ENCODE results near the gene TFAM. TPM values are rescaled to one million over a fixed set of nuclear protein-coding genes. Genes with fewer than 3 reads are reported as not detected.

The TFAM gene
- total RNA-seq, 1 donor from 2014 or later: 33.2 TPM

- intact Hi-C loops (cut with micrococcal nuclease): no loop called here
- DNase-seq (no peak), ATAC-seq (no peak)
Observed at GRCh38 chr10:58367069-58367468, 18.1 kb upstream of the TFAM start.

DNA sequence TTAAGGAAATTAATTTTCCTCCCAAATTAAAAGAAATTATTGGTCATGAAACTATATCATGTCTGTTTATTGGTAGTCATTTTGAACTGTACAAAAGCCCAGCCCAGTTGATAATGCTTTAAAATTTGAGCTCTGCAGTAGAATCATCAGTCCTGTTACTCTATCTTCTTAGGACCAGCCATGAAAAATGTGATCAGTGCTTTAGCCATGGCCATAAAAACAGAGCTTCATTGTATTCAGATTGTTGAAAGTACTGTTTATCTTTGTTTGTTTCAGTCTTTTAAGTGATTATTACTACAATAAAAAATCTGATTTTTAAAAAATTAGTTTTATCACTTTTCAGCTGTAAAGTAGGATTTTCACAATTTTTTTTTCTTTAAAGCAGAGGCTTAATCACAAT, 13.7 kb upstream of the TFAM start:
- ATAC-seq (no peak), DNase-seq (no peak)
- intact Hi-C loops (cut with micrococcal nuclease): no loop called here

GRCh38 chr10:58372607-58373441, 12.4 kb upstream of the TFAM start:
- ATAC-seq (peak; percentile 61), DNase-seq (no peak)
- intact Hi-C loops (cut with micrococcal nuclease): no loop called here

DNA sequence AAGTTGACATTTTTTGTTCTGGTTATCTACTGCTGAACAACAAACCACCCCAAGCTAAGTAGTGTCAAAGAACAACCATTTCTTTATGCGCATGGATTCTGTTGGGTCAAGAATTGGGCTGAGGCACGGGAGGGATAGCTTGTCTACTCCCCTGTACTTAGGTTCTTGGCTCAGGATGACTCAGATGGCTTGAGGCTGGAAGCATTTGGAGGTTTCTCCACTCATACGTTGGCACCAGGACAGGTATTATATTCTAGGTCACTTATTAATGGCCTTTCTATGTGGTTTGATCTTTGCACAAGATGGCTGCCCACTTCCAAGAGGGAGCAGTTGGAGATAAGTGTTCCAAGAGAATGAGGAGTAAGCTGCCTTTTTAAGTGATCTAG, 11.8 kb upstream of the TFAM start:
- ATAC-seq: peak; percentile 47
- intact Hi-C loops (cut with micrococcal nuclease): no loop called here

DNA sequence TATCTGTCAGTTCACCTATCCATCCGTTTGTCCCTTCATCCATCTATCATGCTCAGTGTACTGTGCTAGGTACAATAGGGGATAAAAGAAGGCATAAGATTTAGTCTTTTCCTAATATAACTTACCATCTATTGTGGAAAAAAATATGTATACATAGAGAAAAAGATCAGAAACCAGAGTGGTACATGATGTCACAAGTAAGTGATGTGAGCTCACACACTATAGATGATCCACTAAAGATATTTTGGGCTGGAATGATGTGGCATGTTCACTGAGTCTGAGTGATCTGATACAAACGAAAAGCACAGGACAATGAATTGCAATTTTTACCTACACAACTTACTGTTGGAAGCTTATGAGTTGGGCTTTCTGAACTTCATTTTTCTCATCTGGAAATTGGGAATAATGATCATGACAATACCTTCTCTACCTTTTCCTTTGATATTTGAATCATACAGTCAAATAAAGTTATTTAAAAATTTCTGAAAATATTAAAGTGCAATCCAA, 2.7 kb upstream of the TFAM start:
- ATAC-seq (no peak), DNase-seq (no peak)
- intact Hi-C loops (cut with micrococcal nuclease): loop anchor here (10.0 kb wide), 2 partner anchors 48 to 208 kb away; partner anchors contain the start of gene UBE2D1

More for the DNA sequence above, 11.8 kb upstream of the TFAM start:
- no peak for DNase-seq

DNA sequence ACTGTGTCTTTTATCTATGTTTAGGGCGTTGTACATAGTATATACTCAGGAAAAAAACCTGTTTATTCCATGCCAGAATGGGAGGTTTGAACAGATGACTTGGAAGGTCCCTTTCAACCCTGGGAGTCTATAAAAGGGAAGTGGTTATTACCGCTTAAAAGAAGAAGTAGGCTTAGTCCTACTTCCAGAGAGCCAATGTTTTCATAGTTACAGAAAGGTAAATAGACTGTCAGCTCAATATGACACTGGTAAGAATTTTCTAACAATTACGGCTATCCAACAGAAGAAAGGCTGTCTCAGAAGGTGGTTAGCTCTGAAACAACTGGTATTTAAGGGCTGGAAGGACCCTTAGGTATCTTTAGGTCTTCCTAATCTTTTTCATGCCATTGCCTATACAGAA, 1.1 kb upstream of the TFAM start:
- DNase-seq: no peak
- intact Hi-C loops (cut with micrococcal nuclease): loop anchor here (10.0 kb wide), 2 partner anchors 49 to 209 kb away; partner anchors contain the start of gene UBE2D1
- no peak for ATAC-seq

DNA sequence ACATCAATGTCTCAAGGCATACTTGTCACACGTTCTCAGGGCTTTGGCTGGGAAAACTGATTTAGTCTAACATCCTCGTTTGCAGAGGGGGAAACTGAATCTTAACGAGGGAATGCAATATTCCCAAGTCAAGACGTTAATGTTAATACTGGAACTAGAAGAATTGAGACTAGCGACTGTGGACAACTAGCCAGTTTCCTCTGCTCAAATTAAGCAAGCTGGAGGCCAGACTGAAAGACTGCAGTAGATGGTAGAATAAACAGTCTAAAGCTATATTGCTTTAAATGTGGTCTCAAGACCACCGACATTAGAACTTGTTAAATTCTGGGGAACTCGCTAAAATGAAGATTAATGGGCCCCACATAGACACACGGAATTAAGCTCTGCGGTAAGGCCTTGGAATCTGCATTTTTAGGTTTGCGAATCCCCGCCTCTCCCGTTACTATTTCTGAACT, 639 bp upstream of the TFAM start:
- intact Hi-C loops (cut with micrococcal nuclease): loop anchor here (10.0 kb wide), 2 partner anchors 50 to 210 kb away; partner anchors contain the start of gene UBE2D1
- no peak for ATAC-seq
- DNase-seq: no peak

- ATAC-seq (peak; percentile 7), DNase-seq (peak; percentile 29)
- intact Hi-C loops (cut with micrococcal nuclease): loop anchor here (10.0 kb wide), 2 partner anchors 51 to 211 kb away; partner anchors contain the start of gene UBE2D1
Observed at GRCh38 chr10:58385784-58386112, 538 bp downstream of the TFAM start.

- ATAC-seq: no peak
- no peak for DNase-seq
- intact Hi-C loops (cut with micrococcal nuclease): loop anchor here (10.0 kb wide), 2 partner anchors 54 to 214 kb away; partner anchors contain the start of gene UBE2D1
Observed at GRCh38 chr10:58389024-58389423, 3.8 kb downstream of the TFAM start.

GRCh38 chr10:58393317-58393716, 8.1 kb downstream of the TFAM start:
- DNase-seq: no peak
- intact Hi-C loops (cut with micrococcal nuclease): no loop called here
- ATAC-seq: no peak

DNA sequence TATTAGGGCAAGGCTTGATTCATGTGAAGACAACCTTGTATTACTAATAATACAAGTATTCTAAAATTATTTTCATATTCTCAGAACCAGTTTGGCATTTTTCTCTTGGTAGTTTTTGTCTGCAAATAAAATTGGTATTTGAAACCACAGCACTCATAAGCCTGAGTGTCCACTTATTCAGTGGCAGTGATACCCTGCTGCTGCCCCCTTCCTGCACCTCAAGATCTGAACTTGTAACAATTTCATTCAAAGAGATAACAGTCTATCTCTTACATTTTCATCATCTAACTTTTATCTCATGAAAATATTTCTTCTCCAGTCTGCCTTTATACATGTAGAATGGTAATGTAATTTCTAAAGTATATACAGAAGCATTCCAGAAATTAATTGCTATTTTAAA, 9.3 kb downstream of the TFAM start:
- intact Hi-C loops (cut with micrococcal nuclease): no loop called here
- DNase-seq: no peak

GRCh38 chr10:58396057-58396456, 10.8 kb downstream of the TFAM start:
- intact Hi-C loops (cut with micrococcal nuclease): no loop called here
- ATAC-seq (no peak), DNase-seq (no peak)

More for the DNA sequence above, 9.3 kb downstream of the TFAM start:
- ATAC-seq: no peak

GRCh38 chr10:58397830-58398229, 12.6 kb downstream of the TFAM start:
- intact Hi-C loops (cut with micrococcal nuclease): no loop called here
- no peak for DNase-seq
- no peak for ATAC-seq

DNA sequence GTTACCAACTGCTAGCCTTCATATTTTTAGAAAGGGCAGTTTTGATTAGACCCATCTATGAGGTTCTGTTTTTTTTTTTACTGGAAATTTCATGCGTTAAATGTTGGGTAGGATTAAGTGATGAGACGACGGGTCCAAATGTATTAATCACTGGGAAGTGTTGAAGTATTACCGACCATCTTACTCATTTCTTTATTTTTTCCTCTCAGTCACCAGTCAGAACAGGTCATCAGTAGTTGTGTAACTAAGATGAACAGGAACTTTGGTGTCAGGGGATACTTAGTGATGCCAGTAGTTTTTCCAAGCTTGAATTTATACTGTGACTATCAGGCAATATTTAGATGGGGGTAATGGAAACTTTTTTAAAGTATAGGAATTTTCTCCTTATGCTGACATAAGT, 14.2 kb downstream of the TFAM start:
- intact Hi-C loops (cut with micrococcal nuclease): no loop called here
- DNase-seq (no peak), ATAC-seq (no peak)

DNA sequence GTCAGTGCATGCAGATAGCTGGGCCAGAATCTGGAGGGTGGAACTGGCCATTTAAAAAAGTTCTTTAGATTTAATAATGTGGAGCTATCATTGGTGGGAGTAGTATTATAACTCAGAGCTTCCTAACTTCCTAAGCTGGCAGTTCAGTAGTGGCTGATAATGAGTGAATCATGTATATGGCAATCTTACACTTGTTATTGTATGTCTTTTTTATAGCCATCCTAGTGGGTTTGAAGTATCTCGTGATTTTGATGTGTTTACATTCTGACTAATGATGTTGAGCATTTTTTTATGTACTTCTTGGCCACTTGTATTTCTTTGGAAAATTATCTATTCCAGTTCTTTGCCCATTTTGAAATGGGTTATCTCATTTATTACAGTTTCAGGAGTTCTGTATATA, 15.4 kb downstream of the TFAM start:
- ATAC-seq: no peak
- intact Hi-C loops (cut with micrococcal nuclease): no loop called here

GRCh38 chr10:58404001-58404400, 18.8 kb downstream of the TFAM start:
- no peak for ATAC-seq
- DNase-seq: no peak
- intact Hi-C loops (cut with micrococcal nuclease): no loop called here

More for the DNA sequence above, 15.4 kb downstream of the TFAM start:
- DNase-seq: no peak

GRCh38 chr10:58409956-58410610, 24.9 kb downstream of the TFAM start:
- ATAC-seq (no peak), DNase-seq (no peak)
- intact Hi-C loops (cut with micrococcal nuclease): no loop called here

GRCh38 chr10:58412502-58412961, 27.3 kb downstream of the TFAM start:
- intact Hi-C loops (cut with micrococcal nuclease): no loop called here
- DNase-seq (no peak), ATAC-seq (no peak)

DNA sequence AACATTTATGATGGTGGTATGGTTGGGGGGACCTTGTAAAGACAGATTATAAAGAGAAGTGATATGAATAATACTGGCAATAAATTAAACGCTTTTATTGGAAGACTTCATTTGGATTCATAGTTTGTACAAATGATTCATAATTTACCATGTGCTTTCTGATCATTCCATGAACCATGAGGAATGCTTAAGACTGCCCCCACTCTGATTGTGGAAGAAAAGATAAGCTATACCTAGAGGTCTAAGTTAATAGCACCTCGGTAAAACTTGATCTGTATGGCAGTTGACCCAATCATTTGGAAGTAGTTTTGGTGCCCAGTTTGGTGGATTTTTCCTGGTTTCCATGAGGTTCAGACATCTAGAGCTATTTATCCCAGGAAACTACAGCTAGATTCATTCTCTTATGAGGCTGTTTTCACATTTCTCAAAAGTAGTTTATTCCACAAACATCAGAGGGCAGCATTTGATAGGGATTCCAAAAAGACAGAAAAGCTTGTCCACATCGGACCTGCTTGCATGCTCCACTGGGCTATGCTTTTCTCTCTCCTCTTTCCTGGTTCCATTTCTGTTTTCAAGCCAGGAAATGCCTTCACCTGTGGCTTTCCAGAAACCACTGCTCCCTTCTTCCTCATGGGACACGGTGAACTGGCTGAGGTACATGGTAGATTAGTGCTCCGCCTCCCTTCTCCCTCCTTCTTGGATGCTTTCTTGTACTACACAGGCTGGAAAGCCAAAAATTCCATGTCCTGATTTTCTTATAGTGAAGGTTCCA, 29.2 kb downstream of the TFAM start:
- intact Hi-C loops (cut with micrococcal nuclease): no loop called here
- DNase-seq: no peak
- ATAC-seq: peak; percentile 80
